ENCODE measurements around the gene CD53.
"Not testable (repeated sequence)": the region's sequence is repeated elsewhere in the genome, so short reads cannot be mapped to it uniquely, and the experiment has no call there.

CD53 gene

GRCh38 chr1:110916274-110916668 is 43.3 kb downstream of the CD53 start:
- no peak for DNase-seq (ENCODE audit: low spot score)

GRCh38 chr1:110916669-110917306 is 43.8 kb downstream of the CD53 start:
- DNase-seq (ENCODE audit: low spot score), result no peak

GRCh38 chr1:110918016-110918415 is 45.1 kb downstream of the CD53 start:
- no peak for DNase-seq (ENCODE audit: low spot score)

- no peak for DNase-seq (ENCODE audit: low spot score)
These were observed 49.0 kb downstream of the CD53 start for GRCh38 chr1:110921953-110922352.

- DNase-seq (ENCODE audit: low spot score), result no peak
These were observed 54.6 kb downstream of the CD53 start for GRCh38 chr1:110927484-110928075.

- no peak for DNase-seq (ENCODE audit: low spot score)
These were observed 55.2 kb downstream of the CD53 start for GRCh38 chr1:110928191-110928590.

- DNase-seq (ENCODE audit: low spot score), result no peak
These were observed 56.0 kb downstream of the CD53 start for GRCh38 chr1:110928904-110929303.

- not testable (repeated sequence) for DNase-seq (ENCODE audit: low spot score)
These were observed 58.1 kb downstream of the CD53 start for GRCh38 chr1:110931097-110931496.

GRCh38 chr1:110936567-110936966 is 63.6 kb downstream of the CD53 start:
- DNase-seq (ENCODE audit: low spot score), result no peak

GRCh38 chr1:110944806-110945205 is 71.9 kb downstream of the CD53 start:
- DNase-seq (ENCODE audit: low spot score), result no peak

GRCh38 chr1:110945626-110946025 is 72.7 kb downstream of the CD53 start:
- no peak for DNase-seq (ENCODE audit: low spot score)

GRCh38 chr1:110948038-110948810 is 75.3 kb downstream of the CD53 start:
- no peak for DNase-seq (ENCODE audit: low spot score)
